ENCODE results near the gene CIPC.

The CIPC gene

DNA sequence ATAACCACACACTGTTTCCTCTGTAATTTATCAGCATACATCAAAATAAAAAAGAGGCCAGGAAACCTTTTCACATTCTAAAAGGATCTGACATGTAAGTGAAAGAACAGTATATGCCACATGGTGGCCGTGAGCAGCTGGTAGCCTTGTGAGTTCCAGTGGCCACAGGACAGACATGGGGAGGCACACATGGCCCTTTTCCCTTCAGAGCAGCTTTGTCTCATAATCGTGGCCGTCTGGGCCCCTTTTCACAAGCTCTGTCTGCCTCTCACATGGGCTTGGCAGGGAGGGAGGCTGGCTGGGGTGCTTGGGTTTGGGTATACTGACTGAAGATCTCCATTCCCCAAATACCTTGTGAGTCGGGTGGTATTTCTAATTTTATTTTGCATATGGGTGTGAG lies 45.0 kb downstream of the CIPC start:
- FAIRE-seq, result no peak
- no peak for DNase-seq (ENCODE audit: extremely low spot score, insufficient read length, low read depth)

- DNase-seq (ENCODE audit: extremely low spot score, insufficient read length, low read depth) (no peak), FAIRE-seq (no peak)
Observed at GRCh38 chr14:77144412-77145115, 46.5 kb downstream of the CIPC start.

GRCh38 chr14:77145975-77146740 lies 48.1 kb downstream of the CIPC start:
- DNase-seq (ENCODE audit: extremely low spot score, insufficient read length, low read depth), result no peak

DNA sequence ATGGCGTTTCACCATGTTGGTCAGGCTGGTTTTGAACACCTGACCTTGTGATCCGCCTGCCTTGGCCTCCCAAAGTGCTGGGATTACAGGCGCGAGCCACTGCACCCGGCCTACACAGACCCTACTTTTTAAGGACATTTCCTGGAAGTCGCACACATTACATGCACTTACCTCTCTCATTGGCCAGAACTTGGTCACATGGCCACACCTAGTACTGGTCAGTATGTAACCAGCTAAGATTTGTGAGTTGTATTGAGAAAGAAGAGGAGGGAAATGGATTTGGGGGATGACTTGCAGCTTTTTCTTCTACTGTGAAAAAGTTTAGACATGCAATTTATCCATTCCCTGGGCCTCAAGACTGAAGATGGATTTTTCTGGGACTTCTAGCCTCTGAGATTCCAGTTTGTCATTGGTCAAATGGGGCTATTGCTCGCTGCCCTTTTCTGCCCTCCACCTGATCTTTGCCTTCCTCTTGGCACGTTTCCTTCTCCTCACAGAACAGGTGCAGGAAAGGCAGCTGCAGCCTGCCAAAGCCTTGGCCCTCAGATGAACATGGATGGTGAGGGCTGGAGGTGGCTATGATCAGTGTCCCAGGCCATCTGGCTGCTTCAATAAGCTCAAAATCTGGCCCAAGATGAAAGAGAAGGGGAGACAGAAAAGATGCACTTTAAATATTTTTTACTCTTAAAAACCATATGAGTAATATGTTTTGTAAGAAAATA lies 50.6 kb downstream of the CIPC start:
- no peak for FAIRE-seq

More at GRCh38 chr14:77145975-77146740, 48.1 kb downstream of the CIPC start:
- no peak for FAIRE-seq

DNA sequence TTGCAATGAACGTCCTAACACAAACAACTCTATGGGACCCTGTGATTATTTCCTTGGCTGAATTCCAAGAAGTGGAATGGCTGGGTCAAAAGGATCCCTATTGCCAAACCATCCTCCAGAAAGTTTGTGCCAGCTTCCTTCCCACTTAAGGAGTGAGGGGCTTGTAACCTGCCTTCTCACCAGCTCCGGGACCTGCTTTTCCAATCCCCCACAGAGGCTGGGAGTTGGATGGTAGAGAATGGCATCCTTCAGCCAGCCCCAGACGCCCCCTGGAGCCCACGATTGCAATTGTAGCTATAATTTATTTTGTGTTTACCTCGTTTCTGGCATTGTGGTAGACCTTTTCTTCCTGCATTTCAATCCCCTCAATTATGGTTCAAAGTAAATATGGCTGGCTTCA lies 53.2 kb downstream of the CIPC start:
- peak; percentile 35 for FAIRE-seq
- no peak for DNase-seq (ENCODE audit: extremely low spot score, insufficient read length, low read depth)

More for the DNA sequence above, 50.6 kb downstream of the CIPC start:
- no peak for DNase-seq (ENCODE audit: extremely low spot score, insufficient read length, low read depth)

DNA sequence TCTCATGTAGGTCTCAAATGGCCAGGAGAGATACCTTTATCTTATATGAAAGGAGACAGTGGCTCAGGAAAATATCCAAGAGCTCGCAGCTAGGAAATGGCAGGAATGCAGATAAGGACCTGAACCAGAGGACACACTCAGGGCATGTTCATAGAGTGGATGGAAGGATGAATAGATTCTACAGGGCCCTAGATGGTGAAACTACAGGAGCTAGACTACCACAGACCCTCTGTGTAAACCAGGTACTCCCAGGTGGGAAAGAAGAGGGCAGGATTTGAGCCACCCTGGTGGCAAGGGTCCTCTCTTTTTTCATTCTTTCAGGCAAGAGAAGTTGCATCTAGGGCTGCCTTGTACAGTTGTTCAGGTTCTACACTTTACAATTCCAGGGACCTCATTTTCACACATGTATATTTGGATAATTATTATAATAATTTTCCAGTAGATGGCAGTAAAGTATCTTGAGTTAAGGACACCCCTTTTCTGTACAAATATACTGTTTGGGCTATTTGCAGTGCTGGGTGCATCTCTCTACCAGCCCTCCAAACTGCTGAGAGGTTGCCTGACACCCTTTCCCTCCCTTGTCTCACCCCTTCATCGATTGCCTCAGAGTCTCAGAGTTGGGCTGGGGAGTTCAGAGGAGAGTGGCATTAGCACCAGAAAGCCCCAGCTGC lies 54.0 kb downstream of the CIPC start:
- FAIRE-seq, result no peak
- DNase-seq (ENCODE audit: extremely low spot score, insufficient read length, low read depth), result peak; percentile 25

DNA sequence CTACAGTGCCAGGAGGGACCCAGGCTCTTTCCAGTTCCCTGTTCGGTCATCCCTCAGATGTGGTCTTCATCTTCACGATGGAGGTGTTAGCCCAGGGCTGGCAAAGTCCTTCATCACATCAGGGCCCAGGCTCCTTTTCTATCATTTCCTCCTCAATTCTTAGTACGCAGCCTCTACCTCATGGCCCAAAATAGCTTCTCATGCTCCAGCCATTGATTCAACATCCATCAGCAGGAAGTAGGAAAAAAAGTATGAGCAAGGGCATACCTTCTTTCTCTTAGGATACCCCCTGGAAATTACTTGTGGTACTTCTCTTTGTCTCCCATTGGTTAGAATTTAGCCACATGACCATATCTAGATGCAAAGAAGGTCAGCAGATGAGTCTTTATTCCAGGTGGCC lies 55.7 kb downstream of the CIPC start:
- FAIRE-seq (no peak), DNase-seq (ENCODE audit: extremely low spot score, insufficient read length, low read depth) (no peak)

DNA sequence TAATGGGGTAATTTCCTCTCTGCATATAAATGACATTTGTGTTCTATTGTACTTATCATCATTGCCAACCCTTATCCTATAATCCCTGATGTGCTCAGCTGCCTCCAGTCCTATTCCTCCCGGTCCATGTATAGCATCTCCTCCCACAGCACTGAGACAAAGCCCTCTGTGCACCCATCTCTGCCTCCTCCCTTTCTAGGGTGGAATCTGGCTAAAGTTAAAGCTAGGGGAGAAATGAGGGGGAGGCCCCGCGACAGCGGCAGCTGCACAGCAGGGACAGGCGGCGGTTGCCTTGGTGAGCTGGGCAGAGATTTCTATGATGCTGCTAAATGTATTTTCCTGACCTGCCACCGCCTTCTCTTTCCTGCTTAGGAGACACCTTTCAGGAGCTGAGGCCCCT lies 56.4 kb downstream of the CIPC start:
- FAIRE-seq (no peak), DNase-seq (ENCODE audit: extremely low spot score, insufficient read length, low read depth) (no peak)

- DNase-seq (ENCODE audit: extremely low spot score, insufficient read length, low read depth) (no peak), FAIRE-seq (no peak)
Observed at GRCh38 chr14:77155083-77155482, 57.0 kb downstream of the CIPC start.

DNA sequence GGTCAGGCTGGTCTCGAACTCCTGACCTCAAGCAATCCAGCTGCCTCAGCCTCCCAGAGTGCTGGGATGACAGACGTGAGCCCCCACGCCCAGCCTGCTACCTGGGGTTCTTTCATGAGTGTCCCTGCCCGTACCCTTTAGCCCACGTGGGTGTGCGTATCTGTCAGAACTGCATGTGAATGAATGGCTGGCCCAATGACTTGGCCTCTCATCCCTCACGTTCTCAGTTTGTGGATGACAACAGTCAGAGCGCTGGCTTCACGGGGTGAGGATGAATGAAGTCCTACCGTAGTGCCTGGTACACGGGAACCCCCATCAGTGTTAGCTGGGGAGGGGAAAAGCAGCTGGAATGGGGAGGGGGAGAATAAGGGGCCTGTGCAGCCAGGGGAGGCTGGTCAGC lies 59.7 kb downstream of the CIPC start:
- FAIRE-seq (no peak), DNase-seq (ENCODE audit: extremely low spot score, insufficient read length, low read depth) (no peak)

DNA sequence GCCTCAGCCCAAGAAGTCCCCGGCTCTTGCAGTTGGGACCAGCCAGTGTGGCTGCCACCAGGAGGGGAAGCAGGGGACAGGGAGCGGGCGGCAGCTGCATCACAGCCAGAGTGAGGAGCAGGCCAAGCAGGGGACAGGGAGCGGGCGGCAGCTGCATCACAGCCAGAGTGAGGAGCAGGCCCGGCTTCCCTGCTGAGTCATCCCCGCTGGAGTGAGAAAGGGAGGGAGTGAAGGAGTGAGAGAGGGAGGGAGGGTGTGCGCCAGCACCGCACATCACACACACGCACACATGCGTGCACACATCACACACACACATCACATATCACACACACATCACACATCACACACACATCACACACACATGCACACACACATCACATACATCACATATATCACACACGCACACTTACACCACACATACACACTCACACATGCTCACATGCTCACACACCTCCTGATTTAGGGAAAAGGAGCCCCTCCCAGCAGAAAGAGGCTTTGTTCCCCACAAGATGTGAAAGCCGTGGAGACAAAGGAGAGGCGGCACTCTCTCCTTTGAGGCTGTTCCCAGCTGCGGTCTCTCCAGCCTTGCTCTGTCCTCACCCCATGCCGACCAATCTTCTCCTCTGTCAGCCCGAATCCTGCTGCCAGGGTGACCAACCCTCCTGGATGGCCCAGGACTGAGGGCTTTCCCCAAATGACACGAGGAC lies 60.3 kb downstream of the CIPC start:
- DNase-seq (ENCODE audit: extremely low spot score, insufficient read length, low read depth), result no peak
- no peak for FAIRE-seq

DNA sequence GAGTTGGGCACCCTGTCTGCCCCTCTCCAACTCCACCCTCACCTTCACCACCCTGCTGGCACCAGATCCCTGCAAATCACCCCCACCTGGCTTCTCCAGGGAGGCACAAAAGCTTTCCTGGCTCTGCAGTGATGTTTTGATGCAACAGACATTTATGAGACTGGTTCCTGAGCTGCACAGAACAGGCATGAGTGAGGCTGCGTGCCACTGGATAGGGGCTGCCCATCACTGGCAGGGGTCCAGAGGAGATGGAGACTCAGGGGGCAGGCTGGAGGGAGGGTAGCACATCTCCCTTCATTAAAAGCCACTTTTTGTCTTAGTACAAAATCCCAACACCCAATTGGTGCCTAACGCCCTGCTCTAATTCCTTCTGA lies 60.8 kb downstream of the CIPC start:
- FAIRE-seq (no peak), DNase-seq (ENCODE audit: extremely low spot score, insufficient read length, low read depth) (no peak)

DNA sequence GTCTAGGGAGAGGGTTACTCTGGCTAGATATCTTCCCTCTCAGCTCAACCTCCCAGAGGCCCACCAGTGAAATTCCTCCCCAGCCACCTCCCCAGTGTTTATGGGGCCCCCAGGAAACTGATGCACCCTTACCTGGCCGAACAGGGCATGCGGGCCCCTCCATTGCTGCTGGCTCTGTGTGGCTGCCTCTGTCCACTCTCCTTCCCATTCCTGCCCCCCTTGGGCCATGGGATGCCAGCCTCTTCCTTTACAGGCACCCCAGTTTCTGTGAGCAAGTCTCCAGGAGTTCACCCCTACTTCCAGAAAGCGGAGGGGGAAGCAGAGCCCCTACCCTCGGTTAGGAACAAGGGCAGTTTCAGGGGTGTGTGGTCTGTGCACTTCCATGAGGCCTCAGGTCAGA lies 63.0 kb downstream of the CIPC start:
- no peak for DNase-seq (ENCODE audit: extremely low spot score, insufficient read length, low read depth)
- no peak for FAIRE-seq

Measured in GM18507 (cell line).